H9 (cell line): ENCODE data around the gene PLEKHJ1. TPM values are rescaled to one million over a fixed set of nuclear protein-coding genes. Genes with fewer than 3 reads are reported as not detected.

Experiments
- DNase-seq: peaks from one replicate; pipeline ENCODE4 v3.0.0-alpha.2; 2017
- H2AFZ ChIP-seq: one replicate; pipeline ENCODE4 v1.6.1; 2013; ENCODE audit warnings: mild to moderate bottlenecking, low read length, control low read depth, moderate library complexity
- H2AK5ac ChIP-seq: 2 replicates; pipeline ENCODE4 v1.6.1; 2013; ENCODE audit warnings: low read length, control low read depth, mixed read lengths; ENCODE audit not compliant: insufficient read length
- H2BK120ac ChIP-seq: one replicate; pipeline ENCODE4 v1.6.1; 2013; ENCODE audit warnings: low read depth, mild to moderate bottlenecking, low read length, control low read depth, inconsistent platforms; ENCODE audit not compliant: poor library complexity, severe bottlenecking
- H2BK12ac ChIP-seq: 2 replicates; pipeline ENCODE4 v1.6.1; 2013; ENCODE audit warnings: low read length, control low read depth, mixed read lengths, low read depth; ENCODE audit not compliant: insufficient read length
- H2BK15ac ChIP-seq: 2 replicates; pipeline ENCODE4 v1.6.1; 2013; ENCODE audit warnings: low read depth, low read length, control low read depth
- H2BK20ac ChIP-seq: one replicate; pipeline ENCODE4 v1.6.1; 2013; ENCODE audit warnings: low read depth, mild to moderate bottlenecking, low read length, control low read depth, inconsistent platforms; ENCODE audit not compliant: poor library complexity, severe bottlenecking
- H2BK5ac ChIP-seq: 2 replicates; pipeline ENCODE4 v1.6.1; 2013; ENCODE audit warnings: low read length, control low read depth, mixed read lengths; ENCODE audit not compliant: insufficient read length
- H3K14ac ChIP-seq: 2 replicates; pipeline ENCODE4 v1.6.1; 2013; ENCODE audit warnings: low read length, control low read depth; ENCODE audit not compliant: insufficient read depth
- H3K18ac ChIP-seq: 2 replicates; pipeline ENCODE4 v1.6.1; 2013; ENCODE audit warnings: low read depth, mild to moderate bottlenecking, mixed read lengths, low read length, control low read depth; ENCODE audit not compliant: insufficient read length
- H3K23ac ChIP-seq: 2 replicates; pipeline ENCODE4 v1.6.1; 2013; ENCODE audit warnings: low read length, control low read depth, mixed read lengths, low read depth; ENCODE audit not compliant: insufficient read length
- H3K23me2 ChIP-seq: 2 replicates; pipeline ENCODE4 v1.6.1; 2013; ENCODE audit warnings: low read depth, mild to moderate bottlenecking, mixed read lengths, low read length, control low read depth; ENCODE audit not compliant: insufficient read length, poor library complexity, severe bottlenecking
- H3K27ac ChIP-seq: 2 replicates; pipeline ENCODE4 v1.5.1; 2013; ENCODE audit warnings: low read length, control low read depth, mixed read lengths, low read depth; ENCODE audit not compliant: insufficient read length
- H3K27me3 ChIP-seq: 2 replicates; pipeline ENCODE4 v1.6.1; 2013; ENCODE audit warnings: low read length, control low read depth, inconsistent platforms; ENCODE audit not compliant: insufficient read depth
- H3K4ac ChIP-seq: 2 replicates; pipeline ENCODE4 v1.6.1; 2013; ENCODE audit warnings: low read depth, mild to moderate bottlenecking, control low read depth, inconsistent platforms, low read length, moderate library complexity
- H3K4me1 ChIP-seq: 2 replicates; pipeline ENCODE4 v1.6.1; 2013; ENCODE audit warnings: low read length, control low read depth, inconsistent platforms; ENCODE audit not compliant: insufficient read depth
- H3K4me2 ChIP-seq: 2 replicates; pipeline ENCODE4 v1.6.1; 2013; ENCODE audit warnings: low read length, control low read depth, mixed read lengths; ENCODE audit not compliant: insufficient read length, insufficient read depth
- H3K56ac ChIP-seq: 2 replicates; pipeline ENCODE4 v1.6.1; 2013; ENCODE audit warnings: low read depth, mild to moderate bottlenecking, mixed read lengths, low read length, control low read depth; ENCODE audit not compliant: insufficient read length
- H3K79me1 ChIP-seq: 2 replicates; pipeline ENCODE4 v1.6.1; 2013; ENCODE audit warnings: low read depth, mild to moderate bottlenecking, moderate library complexity, low read length, control low read depth, inconsistent platforms; ENCODE audit not compliant: insufficient read depth, poor library complexity, severe bottlenecking
- H3K79me2 ChIP-seq: 2 replicates; pipeline ENCODE4 v1.6.1; 2013; ENCODE audit warnings: low read length, control low read depth, inconsistent platforms; ENCODE audit not compliant: insufficient read depth
- H3K9ac ChIP-seq: 2 replicates; pipeline ENCODE4 v1.6.1; 2013; ENCODE audit warnings: low read length, control low read depth, mixed read lengths; ENCODE audit not compliant: insufficient read length; ENCODE audit errors: extremely low read depth
- H3K9me3 ChIP-seq: one replicate; pipeline ENCODE4 v1.6.1; 2013; ENCODE audit warnings: low read depth, low read length, inconsistent platforms; ENCODE audit not compliant: control insufficient read depth
- H3T11ph ChIP-seq: one replicate; pipeline ENCODE4 v1.6.1; 2013; ENCODE audit warnings: mild to moderate bottlenecking, low read length, control low read depth, inconsistent platforms
- H4K20me1 ChIP-seq: one replicate; pipeline ENCODE4 v1.6.1; 2013; ENCODE audit not compliant: control insufficient read depth, insufficient read length, insufficient read depth
- H4K5ac ChIP-seq: 2 replicates; pipeline ENCODE4 v1.6.1; 2013; ENCODE audit warnings: low read depth, mild to moderate bottlenecking, mixed read lengths, low read length, control low read depth; ENCODE audit not compliant: insufficient read length
- H4K8ac ChIP-seq: replicated peaks from 2 replicates; pipeline ENCODE4 v1.6.1; 2013; ENCODE audit warnings: low read length, control low read depth, mixed read lengths, low read depth; ENCODE audit not compliant: insufficient read length
- H4K91ac ChIP-seq: 2 replicates; pipeline ENCODE4 v1.6.1; 2013; ENCODE audit warnings: low read depth, mild to moderate bottlenecking, moderate library complexity, mixed read lengths, low read length, control low read depth; ENCODE audit not compliant: insufficient read length
- H3K27ac Mint-ChIP-seq, 3 experiments: 2 replicates in 2 of 3; 3 replicates in 1 of 3; pipeline ENCODE4 v1.8.0; 2020 to 2021; ENCODE audit warnings: mixed read lengths in 3 of 3, mild to moderate bottlenecking in 1 of 3, moderate library complexity in 1 of 3
- H3K27me3 Mint-ChIP-seq: 2 replicates; pipeline ENCODE4 v1.8.0; 2021; ENCODE audit warnings: low read depth, mild to moderate bottlenecking, moderate library complexity, mixed read lengths
- H3K36me3 Mint-ChIP-seq, 3 experiments: 2 replicates in 2 of 3; 3 replicates in 1 of 3; pipeline ENCODE4 v1.8.0; 2020 to 2021; ENCODE audit warnings: low read depth in 3 of 3, mixed read lengths in 3 of 3; ENCODE audit not compliant: insufficient read depth in 1 of 3
- H3K4me1 Mint-ChIP-seq, 2 experiments: 2 replicates each; pipeline ENCODE4 v1.8.0; 2020; ENCODE audit warnings: mixed read lengths in 2 of 2
- H3K4me3 Mint-ChIP-seq, 2 experiments: 2 replicates in 1 of 2; 3 replicates in 1 of 2; pipeline ENCODE4 v1.8.0; 2020 to 2021; ENCODE audit warnings: mild to moderate bottlenecking in 2 of 2, mixed read lengths in 2 of 2, moderate library complexity in 1 of 2
- H3K9me3 Mint-ChIP-seq, 2 experiments: 2 replicates in 1 of 2; 3 replicates in 1 of 2; pipeline ENCODE4 v1.8.0; 2020; ENCODE audit warnings: mild to moderate bottlenecking in 2 of 2, mixed read lengths in 2 of 2, moderate library complexity in 1 of 2
- WGBS: extraction: QIAGEN DNeasy Blood & Tissue Kit; methylation state at CpG from one replicate; pipeline ENCODE4 v1.1.7; 2013; ENCODE audit warnings: missing lambda C conversion rate, low lambda C conversion rate, mixed read lengths; ENCODE audit not compliant: insufficient read length; ENCODE audit errors: extremely low coverage; 5-methylcytosine and 5-hydroxymethylcytosine counted together
- total RNA-seq: library from RNA; stranded (reverse); gene quantifications from 2 replicates; pipeline ENCODE4 v1.2.1, GENCODE V29; 2021
- TF ChIP-seq, protein P1 (sequence below): fragments of 200-600 bp; sonication (generic); conservative IDR thresholded peaks from 3 replicates; pipeline ENCODE4 v1.8.0; 2021; ENCODE audit warnings: antibody characterized with exemption, mild to moderate bottlenecking

Gene PLEKHJ1
- total RNA-seq, 1 experiment from 2014 or later = 139 TPM

DNA sequence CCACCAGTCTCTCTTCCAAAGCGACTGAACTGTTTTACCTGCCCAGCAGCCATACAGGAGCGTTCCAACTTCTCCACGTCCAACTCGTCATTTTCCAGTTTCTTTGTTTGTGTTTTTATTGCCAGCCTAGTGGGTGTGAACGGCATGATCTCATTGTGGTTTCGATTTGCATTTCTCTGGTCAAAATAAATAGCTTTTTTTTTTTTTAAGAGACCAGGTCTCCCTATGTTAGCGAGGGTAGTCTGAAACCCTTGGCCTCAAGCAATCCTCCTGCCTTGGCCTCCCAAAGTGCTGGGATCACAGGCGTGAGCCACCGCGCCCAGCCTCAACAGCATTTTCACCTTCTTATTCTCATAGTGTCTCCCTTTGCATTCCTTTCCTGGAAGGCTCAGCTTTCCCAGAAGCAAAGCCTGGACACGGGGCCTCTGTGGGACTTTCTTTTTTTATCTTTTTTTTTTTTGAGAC is 24.2 kb upstream of the PLEKHJ1 start:
- Histone ChIP-seq H3K79me2 (no peaks in the 10 kb centered on the region), H3K23ac (no peak overlapping the region), H3K23me2 (no peaks in the 10 kb centered on the region), H2BK15ac (no peak overlapping the region), H3K9me3 (no peaks in the 10 kb centered on the region), H2BK120ac (no peak overlapping the region), H2BK20ac (no peak overlapping the region), H3K4ac (no peak overlapping the region), H3K4me1 (no peaks in the 10 kb centered on the region), H3K27me3 (no peaks in the 10 kb centered on the region), H3T11ph (no peak overlapping the region), H3K56ac (no peak overlapping the region), H3K79me1 (no peaks in the 10 kb centered on the region), H4K8ac (no peak overlapping the region), H3K4me2 (no peak overlapping the region), H2AK5ac (no peak overlapping the region), H3K27ac (no peak overlapping the region), H3K18ac (no peak overlapping the region), H4K20me1 (no peaks in the 10 kb centered on the region), H3K9ac (no peak overlapping the region), H2BK12ac (no peak overlapping the region), H2AFZ (no peak overlapping the region), H4K5ac (no peak overlapping the region), H3K14ac (no peak overlapping the region), H4K91ac (no peak overlapping the region), H2BK5ac (no peak overlapping the region)
- TF ChIP-seq, protein P1, sequence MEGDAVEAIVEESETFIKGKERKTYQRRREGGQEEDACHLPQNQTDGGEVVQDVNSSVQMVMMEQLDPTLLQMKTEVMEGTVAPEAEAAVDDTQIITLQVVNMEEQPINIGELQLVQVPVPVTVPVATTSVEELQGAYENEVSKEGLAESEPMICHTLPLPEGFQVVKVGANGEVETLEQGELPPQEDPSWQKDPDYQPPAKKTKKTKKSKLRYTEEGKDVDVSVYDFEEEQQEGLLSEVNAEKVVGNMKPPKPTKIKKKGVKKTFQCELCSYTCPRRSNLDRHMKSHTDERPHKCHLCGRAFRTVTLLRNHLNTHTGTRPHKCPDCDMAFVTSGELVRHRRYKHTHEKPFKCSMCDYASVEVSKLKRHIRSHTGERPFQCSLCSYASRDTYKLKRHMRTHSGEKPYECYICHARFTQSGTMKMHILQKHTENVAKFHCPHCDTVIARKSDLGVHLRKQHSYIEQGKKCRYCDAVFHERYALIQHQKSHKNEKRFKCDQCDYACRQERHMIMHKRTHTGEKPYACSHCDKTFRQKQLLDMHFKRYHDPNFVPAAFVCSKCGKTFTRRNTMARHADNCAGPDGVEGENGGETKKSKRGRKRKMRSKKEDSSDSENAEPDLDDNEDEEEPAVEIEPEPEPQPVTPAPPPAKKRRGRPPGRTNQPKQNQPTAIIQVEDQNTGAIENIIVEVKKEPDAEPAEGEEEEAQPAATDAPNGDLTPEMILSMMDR = no peak
- Mint-ChIP-seq H3K27ac (no peak overlapping the region), H3K9me3 (no peaks in the 10 kb centered on the region), H3K36me3 (no peaks in the 10 kb centered on the region), H3K4me1 (no peaks in the 10 kb centered on the region), H3K4me3 (peak overlapping the region in 1 of 2 experiments; percentile 18; a peak in 1 of 5 replicates), H3K27me3 (peaks cover 17% of the 10 kb centered on the region)
- no peak for DNase-seq
- no CpG with 5 or more reads among the region's 11 CpGs for WGBS
